Measurements from ENCODE around the gene TRMO. TPM values are rescaled to one million over a fixed set of nuclear protein-coding genes. Genes with fewer than 3 reads are reported as not detected.

TRMO gene
- total RNA-seq, 1 experiment from 2014 or later: 15.8 TPM

DNA sequence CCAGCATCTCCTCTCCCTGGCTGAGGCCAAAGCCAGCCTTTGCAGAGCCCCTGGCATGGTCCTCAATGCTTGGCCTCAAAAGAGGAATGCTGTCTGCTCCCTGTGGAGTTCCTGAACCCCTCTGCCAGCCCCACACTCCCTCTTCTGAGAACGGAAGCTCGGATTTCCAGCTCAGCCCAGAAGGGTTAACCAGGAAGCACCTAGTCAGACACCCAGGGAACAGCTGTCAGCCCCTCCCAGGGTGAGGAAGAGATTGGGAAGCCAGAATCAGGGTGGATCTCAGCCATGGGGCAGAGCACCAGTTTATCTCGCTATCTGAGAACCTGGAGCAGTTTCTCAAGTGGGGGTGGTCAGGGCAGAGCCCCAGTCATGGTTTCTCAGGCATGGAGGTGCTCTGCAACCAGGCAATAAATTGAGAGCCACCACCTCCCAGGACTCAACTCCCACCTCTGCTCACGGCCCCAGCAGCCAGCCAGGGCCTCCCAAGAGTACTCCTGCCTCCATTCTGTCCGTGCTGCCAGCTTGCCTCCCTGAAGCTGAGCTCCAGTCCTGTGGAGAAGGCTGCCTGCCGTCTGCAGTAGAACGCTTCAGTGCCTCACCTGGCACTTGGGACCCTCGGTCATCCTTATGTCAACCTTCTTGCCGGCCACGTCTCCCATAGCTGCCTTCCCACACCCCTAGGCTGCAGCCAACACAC, 61.7 kb downstream of the TRMO start:
- no peak for DNase-seq
- Histone ChIP-seq H3K9me3 (ENCODE audit: insufficient read depth, low read depth) (peaks cover 6% of the 10 kb centered on the region), H3K4me2 (no peak overlapping the region), H3K4me3 (no peak overlapping the region), H3K36me3 (ENCODE audit: low read depth) (no peaks in the 10 kb centered on the region), H3K27ac (no peak overlapping the region), H4K20me1 (ENCODE audit: insufficient read depth) (no peaks in the 10 kb centered on the region), H3K27me3 (ENCODE audit: insufficient read depth, low read depth) (no peaks in the 10 kb centered on the region), H3F3A (ENCODE audit: insufficient read depth, low read depth) (peaks cover 10% of the 10 kb centered on the region; the same call in 1 of the 2 replicates), H3K79me2 (ENCODE audit: low read depth) (no peaks in the 10 kb centered on the region), H2AFZ (no peak overlapping the region), H3K9me2 (ENCODE audit: insufficient read depth) (no peaks in the 10 kb centered on the region), H3K4me1 (replicated peaks; ENCODE audit: insufficient read depth) (peaks cover 11% of the 10 kb centered on the region; the same call in 1 of the 2 replicates)
- TF ChIP-seq, protein P1, sequence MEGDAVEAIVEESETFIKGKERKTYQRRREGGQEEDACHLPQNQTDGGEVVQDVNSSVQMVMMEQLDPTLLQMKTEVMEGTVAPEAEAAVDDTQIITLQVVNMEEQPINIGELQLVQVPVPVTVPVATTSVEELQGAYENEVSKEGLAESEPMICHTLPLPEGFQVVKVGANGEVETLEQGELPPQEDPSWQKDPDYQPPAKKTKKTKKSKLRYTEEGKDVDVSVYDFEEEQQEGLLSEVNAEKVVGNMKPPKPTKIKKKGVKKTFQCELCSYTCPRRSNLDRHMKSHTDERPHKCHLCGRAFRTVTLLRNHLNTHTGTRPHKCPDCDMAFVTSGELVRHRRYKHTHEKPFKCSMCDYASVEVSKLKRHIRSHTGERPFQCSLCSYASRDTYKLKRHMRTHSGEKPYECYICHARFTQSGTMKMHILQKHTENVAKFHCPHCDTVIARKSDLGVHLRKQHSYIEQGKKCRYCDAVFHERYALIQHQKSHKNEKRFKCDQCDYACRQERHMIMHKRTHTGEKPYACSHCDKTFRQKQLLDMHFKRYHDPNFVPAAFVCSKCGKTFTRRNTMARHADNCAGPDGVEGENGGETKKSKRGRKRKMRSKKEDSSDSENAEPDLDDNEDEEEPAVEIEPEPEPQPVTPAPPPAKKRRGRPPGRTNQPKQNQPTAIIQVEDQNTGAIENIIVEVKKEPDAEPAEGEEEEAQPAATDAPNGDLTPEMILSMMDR (conservative IDR thresholded peaks at IDR 0.05): no peak
- TF ChIP-seq EZH2 (IDR thresholded peaks at IDR 0.05; ENCODE audit: low read depth): no peak
- BruUV-seq (replicated peaks): no TSS peak
- CTCF ChIA-PET: no interaction called here
- intact Hi-C loops (cut with micrococcal nuclease; ENCODE audit: unreplicated experiment): no loop called here
- POLR2A ChIA-PET (ENCODE audit: unreplicated experiment): no interaction called here

DNA sequence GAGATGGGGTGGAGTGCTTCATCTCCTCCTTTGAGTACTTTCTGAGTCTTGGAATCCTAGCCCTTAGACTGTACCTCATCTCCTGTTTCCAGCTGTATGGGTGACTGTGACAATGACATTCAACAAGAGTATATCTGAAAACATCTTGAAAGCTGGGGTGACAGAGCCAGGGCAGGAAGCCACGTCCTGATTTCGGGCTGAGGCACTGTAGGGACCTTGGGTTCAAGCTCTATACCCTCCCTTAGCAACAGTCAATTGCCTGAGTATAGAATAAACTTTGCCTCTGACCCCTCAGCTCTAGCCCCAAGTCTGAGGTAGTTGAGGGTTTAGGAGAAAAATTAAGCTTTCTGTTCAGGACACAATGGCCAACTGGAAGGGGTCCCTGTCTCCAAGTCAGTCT, 63.0 kb downstream of the TRMO start:
- Histone ChIP-seq H3F3A (ENCODE audit: insufficient read depth, low read depth) (peaks cover 7% of the 10 kb centered on the region; the same call in 1 of the 2 replicates), H4K20me1 (ENCODE audit: insufficient read depth) (no peaks in the 10 kb centered on the region), H3K27ac (no peak overlapping the region), H3K4me2 (no peak overlapping the region), H3K4me3 (no peak overlapping the region), H2AFZ (no peak overlapping the region), H3K9me2 (ENCODE audit: insufficient read depth) (no peaks in the 10 kb centered on the region), H3K27me3 (ENCODE audit: insufficient read depth, low read depth) (no peaks in the 10 kb centered on the region), H3K36me3 (ENCODE audit: low read depth) (no peaks in the 10 kb centered on the region), H3K79me2 (ENCODE audit: low read depth) (no peaks in the 10 kb centered on the region), H3K9me3 (ENCODE audit: insufficient read depth, low read depth) (peaks cover 3% of the 10 kb centered on the region; the same call in 1 of the 2 replicates), H3K4me1 (replicated peaks; ENCODE audit: insufficient read depth) (peaks cover 7% of the 10 kb centered on the region; the same call in 1 of the 2 replicates)
- no peak for DNase-seq
- no TSS peak for BruUV-seq (replicated peaks)
- ChIA-PET POLR2A (ENCODE audit: unreplicated experiment) (no interaction called here), CTCF (no interaction called here)
- TF ChIP-seq, protein P1 (conservative IDR thresholded peaks at IDR 0.05): no peak
- TF ChIP-seq EZH2 (IDR thresholded peaks at IDR 0.05; ENCODE audit: low read depth): no peak
- intact Hi-C loops (cut with micrococcal nuclease; ENCODE audit: unreplicated experiment): no loop called here

DNA sequence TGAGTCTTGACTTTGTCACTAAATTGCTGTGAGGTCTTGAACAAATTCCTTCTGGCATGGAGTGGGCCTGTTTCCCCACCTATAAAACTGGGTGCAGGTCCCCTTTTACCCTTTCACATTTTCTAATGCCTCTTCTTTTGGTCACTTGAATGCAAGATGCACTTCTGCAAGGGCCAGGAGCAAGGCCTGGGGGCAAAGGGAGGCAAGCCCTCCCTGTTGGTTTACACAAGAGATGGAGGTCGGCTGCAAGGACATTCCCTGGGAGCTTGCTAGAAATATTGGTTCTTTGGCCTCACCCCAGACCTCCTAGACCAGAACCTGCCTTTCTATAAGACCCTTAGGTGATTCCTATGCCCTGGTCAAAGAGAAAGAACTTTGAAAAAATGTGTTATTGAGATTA, 63.5 kb downstream of the TRMO start:
- TF ChIP-seq, protein P1 (conservative IDR thresholded peaks at IDR 0.05): no peak
- TF ChIP-seq EZH2 (IDR thresholded peaks at IDR 0.05; ENCODE audit: low read depth): no peak
- Histone ChIP-seq H4K20me1 (ENCODE audit: insufficient read depth) (no peaks in the 10 kb centered on the region), H2AFZ (no peak overlapping the region), H3K4me2 (no peak overlapping the region), H3K27me3 (ENCODE audit: insufficient read depth, low read depth) (no peaks in the 10 kb centered on the region), H3K4me3 (no peak overlapping the region), H3K36me3 (ENCODE audit: low read depth) (no peaks in the 10 kb centered on the region), H3K9me2 (ENCODE audit: insufficient read depth) (no peaks in the 10 kb centered on the region), H3K79me2 (ENCODE audit: low read depth) (no peaks in the 10 kb centered on the region), H3K27ac (no peak overlapping the region), H3K9me3 (ENCODE audit: insufficient read depth, low read depth) (no peaks in the 10 kb centered on the region), H3K4me1 (replicated peaks; ENCODE audit: insufficient read depth) (peaks cover 1% of the 10 kb centered on the region; the same call in 1 of the 2 replicates), H3F3A (ENCODE audit: insufficient read depth, low read depth) (peaks cover 2% of the 10 kb centered on the region; the same call in 1 of the 2 replicates)
- no peak for DNase-seq
- no TSS peak for BruUV-seq (replicated peaks)
- intact Hi-C loops (cut with micrococcal nuclease; ENCODE audit: unreplicated experiment): no loop called here
- POLR2A ChIA-PET (ENCODE audit: unreplicated experiment): no interaction called here
- CTCF ChIA-PET: no interaction called here

All from PC-9 (cell line).